Cortex of kidney (tissue), 1 donor: ENCODE data around the gene TMEM161A.
"Not testable (repeated sequence)": the region's sequence is repeated elsewhere in the genome, so short reads cannot be mapped to it uniquely, and the experiment has no call there.

Source experiments
- DNase-seq: peaks from one replicate; lab custom pipeline; 2025; lab: John Stamatoyannopoulos, UW

The TMEM161A gene

GRCh38 chr19:19155495-19156219 lies 17.4 kb upstream of the TMEM161A start:
- no peak for DNase-seq

GRCh38 chr19:19154768-19155494 lies 16.7 kb upstream of the TMEM161A start:
- DNase-seq, result no peak

DNA sequence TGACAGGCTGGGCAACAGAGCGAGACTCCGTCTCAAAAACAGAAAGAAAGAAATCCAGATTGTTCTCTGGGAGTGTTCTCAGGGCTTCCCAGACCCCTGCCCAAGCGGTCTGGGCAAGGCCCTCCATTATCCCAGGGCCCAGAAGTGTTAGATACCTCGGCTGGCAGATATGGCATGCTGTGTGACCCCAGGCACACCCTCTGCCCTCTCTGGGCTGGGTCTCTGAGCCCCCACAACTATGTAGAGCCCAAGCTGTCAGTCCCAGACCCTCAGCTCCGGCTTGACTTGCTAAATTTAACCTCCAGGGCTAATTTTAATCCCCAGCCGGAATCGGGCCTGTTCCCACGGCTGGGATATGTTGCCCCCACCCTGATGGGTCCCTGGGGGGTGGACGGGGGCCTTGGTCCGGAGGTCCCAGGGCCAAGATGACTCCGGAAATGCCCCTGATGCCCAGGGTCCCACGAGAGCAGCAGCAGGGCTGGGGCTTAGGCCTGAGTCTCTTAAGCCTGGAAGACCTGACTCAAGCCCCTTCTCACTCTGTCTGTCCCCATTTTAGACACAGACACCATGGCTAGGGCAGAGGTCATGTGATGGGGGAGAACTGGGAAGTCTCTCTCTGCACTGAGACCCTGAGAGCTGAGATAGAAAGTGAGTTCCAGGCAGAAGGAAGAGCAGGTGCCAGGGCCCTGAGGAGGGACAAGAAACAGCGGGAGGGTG lies 14.5 kb upstream of the TMEM161A start:
- DNase-seq, result no peak

GRCh38 chr19:19151418-19151817 lies 13.1 kb upstream of the TMEM161A start:
- DNase-seq, result no peak

- no peak for DNase-seq
These were observed 11.2 kb upstream of the TMEM161A start for GRCh38 chr19:19149435-19149834.

DNA sequence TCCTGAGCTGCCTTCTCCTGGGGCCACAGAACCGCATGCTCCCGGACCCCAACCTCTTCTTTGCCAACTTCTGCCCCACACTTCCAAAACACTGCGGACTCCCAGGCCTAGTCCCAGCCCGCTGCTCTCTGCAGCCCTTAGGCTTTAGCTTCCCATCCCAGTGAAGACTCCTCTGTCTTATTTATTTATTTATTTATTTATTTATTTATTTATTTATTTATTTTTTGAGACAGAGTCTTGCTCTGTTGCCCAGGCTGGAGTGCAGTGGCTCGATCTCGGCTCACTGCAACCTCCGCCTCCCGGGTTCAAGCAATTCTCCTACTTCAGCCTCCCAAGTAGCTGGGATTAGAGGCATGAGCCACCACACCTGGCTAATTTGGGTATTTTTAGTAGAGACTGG lies 10.2 kb upstream of the TMEM161A start:
- DNase-seq, result not testable (repeated sequence)

DNA sequence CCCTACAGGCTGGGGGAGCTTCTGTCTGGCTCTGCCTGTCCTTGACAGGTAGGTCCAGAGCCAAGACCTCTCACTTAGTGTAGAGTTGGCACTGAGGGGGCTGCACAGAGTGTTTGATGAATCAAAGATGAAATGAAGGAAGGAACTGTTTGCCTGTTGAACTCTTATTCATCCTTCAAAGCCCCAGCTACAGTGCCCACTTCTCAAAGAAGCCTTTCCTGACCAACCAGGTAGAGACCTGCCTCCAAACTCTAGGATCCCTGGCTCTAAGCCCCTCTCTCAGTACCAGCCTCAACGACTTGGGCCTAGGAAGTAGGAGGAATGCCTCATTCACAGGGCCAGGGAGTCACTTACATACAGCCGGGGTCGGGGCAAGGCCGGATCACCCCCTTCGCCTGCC lies 9.1 kb upstream of the TMEM161A start:
- DNase-seq, result no peak

GRCh38 chr19:19146865-19147264 lies 8.6 kb upstream of the TMEM161A start:
- no peak for DNase-seq

- no peak for DNase-seq
These were observed 7.7 kb upstream of the TMEM161A start for GRCh38 chr19:19145684-19146608.

DNA sequence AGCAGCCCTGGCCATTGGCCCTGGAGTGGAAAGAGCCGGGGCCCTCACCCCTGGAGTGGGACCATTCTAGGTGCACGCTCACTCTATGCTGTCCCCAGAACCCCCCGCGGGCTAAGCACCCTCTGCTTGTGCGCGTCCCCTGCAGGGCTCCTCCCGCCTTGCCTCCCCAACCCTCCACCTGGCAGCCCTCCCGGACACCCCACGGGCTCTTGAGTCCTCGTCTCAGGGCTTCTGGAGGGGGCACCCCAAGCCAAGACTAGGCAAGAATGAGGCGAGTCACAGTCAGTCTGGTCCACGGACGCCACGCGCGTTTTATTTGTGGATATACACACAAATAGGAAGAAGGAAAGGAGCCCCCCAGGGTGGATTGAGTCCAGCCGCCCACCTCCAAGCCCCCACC lies 7.0 kb upstream of the TMEM161A start:
- DNase-seq, result no peak

DNA sequence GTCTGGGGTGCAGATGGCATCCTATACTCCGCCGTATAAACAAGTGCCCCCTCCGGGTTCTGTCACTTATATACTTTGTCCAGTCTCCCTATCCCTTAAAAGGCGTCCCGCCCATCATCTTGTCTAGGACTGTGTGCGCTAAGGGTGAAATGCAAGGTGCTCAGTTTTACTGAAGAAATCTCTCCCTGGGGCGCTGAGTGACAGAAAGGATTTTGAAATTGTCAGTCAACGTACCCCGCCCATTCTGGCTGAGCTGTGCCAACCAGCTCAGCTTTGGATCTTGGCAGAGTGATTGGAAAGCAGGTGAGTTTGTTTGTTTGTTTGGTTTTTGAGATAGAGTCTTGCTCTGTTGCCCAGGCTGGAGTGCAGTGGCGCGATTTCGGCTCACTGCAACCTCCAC lies 4.1 kb upstream of the TMEM161A start:
- no peak for DNase-seq

GRCh38 chr19:19140476-19140875 lies 2.2 kb upstream of the TMEM161A start:
- DNase-seq, result no peak

DNA sequence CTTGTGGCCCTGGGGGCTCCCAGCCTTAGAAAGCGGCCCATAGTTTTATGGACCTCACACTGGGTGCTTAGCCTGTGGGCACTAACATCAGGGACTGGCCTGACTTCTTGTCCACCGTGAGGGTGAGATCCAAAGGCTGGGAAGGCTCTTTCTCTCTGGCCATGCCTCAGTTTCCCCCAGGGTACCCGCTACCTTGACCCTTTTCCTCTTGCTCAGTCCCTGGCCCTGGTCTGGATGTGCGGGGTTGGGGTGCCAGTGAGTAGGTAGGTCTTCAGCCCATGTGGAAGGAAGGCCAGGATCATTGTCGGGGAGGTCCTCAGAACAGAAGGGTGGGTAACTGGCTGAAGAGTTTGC lies 1.6 kb upstream of the TMEM161A start:
- DNase-seq, result no peak

GRCh38 chr19:19137556-19138108 lies 646 bp downstream of the TMEM161A start:
- DNase-seq, result no peak

- not testable (repeated sequence) for DNase-seq
These were observed 2.6 kb downstream of the TMEM161A start for GRCh38 chr19:19135713-19136112.

DNA sequence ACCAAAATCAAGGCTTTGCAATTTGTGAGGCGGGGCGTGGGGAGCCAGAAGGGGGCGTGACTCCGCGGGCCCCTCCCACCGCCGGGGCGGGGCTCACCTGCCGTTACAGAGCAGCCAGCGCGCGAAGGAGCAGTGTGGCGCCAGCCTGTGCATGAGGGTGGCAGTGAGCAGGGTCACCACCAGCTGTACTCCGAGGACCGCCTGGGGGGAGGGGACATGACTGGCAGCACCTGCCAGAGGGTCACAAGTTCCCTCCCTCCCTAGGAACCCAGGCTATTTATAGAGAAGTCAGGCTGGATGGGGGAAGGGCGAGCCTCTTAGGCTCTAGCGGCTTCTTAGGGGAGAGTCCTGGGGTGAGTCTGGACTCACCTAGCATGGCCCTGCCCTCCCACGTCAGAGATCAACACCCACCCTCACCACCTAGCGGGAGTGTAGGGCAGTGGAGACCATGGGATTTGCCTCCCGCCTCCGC lies 3.6 kb downstream of the TMEM161A start:
- DNase-seq, result no peak

- DNase-seq, result no peak
These were observed 4.3 kb downstream of the TMEM161A start for GRCh38 chr19:19133985-19134384.

DNA sequence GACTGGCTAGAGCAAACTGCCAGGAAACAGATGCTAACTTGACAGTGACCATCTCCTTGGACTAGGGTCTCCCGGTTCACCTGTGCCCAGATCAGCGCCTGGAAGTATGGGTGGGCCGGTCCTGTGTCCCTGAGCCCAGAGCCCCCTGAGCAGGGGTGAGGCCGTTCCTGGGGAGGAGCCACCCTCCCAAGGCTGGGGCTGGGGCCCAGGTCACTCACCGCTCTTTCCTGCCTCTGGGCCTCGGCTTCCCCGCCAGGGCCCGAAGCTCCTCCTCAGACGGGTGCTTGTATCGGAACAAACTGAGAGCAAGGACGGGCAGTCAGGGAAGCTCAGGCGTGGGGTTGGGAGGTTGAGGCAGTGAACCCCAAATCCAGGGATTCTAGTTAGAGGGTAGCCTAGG lies 5.4 kb downstream of the TMEM161A start:
- DNase-seq, result no peak

DNA sequence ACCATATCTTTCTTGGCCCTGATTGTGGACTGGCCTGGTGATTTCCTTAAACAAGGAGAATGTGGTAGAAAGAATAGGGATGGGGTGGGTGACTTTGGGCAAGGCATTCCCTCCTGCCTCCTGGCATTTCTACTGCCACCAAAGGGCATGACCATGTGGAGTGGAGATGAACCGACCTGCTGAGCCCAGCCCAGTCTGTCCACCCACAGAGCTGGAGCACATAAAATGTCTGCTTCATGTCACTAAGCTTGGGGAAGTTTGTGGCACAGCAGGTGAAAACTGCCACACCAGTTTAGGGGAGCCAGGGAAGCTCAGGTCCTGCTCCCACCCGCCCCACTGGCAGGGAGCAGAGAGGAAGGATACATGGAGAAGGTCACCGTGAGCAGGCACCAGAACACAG lies 6.3 kb downstream of the TMEM161A start:
- no peak for DNase-seq

DNA sequence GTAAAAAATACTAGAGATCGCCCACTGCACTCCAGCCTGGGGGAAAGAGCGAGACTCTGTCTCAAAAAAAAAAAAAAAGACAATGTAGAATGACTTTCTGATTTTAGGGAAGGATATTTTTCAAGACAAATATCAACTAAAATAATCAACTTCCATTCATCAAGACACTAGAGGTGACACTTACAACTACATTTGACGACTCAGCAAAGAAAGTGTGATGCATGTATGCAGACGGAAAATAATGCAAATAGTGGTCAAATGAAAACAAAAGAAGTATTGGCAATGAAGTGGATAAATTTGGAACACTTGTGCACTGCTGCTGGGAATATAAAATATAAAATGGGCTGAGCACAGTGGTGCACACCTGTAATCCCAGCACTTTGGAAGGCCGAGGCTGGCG lies 12.2 kb downstream of the TMEM161A start:
- no peak for DNase-seq

DNA sequence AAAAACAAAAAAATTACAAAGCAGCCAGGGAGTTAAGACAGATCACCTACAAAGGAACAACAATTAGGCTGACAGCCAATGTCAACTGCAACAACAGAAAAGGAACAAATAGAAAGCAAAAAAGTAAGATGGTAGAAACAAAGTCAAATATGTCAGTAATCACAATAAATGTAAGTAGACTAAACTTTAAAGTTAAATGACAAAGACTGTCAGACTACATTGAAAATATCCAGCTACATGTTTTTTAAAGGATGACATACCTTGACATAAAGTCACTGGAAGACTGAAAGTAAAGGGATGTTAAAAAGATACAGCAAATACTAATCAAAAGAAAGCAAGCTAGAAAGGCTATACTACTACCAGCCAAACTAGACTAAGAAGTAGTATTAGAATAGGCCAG lies 14.9 kb downstream of the TMEM161A start:
- DNase-seq, result no peak

DNA sequence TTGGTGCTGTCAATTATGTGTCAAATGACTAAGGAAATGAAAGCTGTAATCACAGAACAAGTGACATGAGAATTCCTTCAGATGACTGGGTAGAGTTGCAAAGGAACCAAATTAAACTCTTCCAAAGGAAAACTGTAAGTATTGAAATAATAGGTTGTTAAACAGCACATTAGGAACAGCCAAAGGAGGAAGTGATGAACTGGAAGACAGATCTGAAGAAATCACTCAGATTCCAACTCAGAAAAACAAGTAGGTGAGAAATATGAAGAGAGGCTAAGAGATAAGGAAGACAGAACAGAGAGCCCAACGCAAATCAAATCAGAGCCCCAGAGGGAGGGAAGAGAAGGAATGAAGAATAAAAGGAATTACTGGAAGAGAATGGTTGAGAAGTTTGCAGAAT lies 15.4 kb downstream of the TMEM161A start:
- DNase-seq, result no peak
